ENCODE data around the gene ATF4.

DNA sequence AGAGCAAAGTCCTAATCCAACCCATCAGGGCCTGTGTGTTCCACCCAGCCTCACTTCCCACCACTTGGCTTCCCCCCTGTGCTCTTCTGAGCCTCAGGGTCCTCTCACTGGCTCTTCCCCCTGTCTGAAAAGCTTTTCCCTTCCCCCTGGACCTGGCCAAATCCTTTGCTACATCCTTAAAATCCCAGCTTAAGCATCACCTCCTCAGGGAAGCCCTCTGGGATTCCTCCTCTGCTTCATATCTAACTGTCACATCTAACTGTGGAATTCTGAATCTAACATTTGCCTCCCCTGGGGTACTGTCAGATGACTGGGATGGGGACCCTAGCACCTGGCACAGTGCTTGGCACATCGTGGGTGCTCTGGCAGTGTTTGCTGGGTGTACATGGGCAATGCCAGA is 51.2 kb downstream of the ATF4 start:
- TF ChIP-seq, protein P1, sequence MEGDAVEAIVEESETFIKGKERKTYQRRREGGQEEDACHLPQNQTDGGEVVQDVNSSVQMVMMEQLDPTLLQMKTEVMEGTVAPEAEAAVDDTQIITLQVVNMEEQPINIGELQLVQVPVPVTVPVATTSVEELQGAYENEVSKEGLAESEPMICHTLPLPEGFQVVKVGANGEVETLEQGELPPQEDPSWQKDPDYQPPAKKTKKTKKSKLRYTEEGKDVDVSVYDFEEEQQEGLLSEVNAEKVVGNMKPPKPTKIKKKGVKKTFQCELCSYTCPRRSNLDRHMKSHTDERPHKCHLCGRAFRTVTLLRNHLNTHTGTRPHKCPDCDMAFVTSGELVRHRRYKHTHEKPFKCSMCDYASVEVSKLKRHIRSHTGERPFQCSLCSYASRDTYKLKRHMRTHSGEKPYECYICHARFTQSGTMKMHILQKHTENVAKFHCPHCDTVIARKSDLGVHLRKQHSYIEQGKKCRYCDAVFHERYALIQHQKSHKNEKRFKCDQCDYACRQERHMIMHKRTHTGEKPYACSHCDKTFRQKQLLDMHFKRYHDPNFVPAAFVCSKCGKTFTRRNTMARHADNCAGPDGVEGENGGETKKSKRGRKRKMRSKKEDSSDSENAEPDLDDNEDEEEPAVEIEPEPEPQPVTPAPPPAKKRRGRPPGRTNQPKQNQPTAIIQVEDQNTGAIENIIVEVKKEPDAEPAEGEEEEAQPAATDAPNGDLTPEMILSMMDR (IDR thresholded peaks at IDR 0.05), result no peak
- TF ChIP-seq POLR2AphosphoS5 (IDR thresholded peaks at IDR 0.05) (no peak), POLR2A (IDR thresholded peaks at IDR 0.05) (no peak), EP300 (IDR thresholded peaks at IDR 0.05) (no peak)

Measured in suprapubic skin (tissue), 4 donors.